ENCODE measurements around the gene LGALS4.
"Not testable (repeated sequence)": the region's sequence is repeated elsewhere in the genome, so short reads cannot be mapped to it uniquely, and the experiment has no call there.

Gene LGALS4

DNA sequence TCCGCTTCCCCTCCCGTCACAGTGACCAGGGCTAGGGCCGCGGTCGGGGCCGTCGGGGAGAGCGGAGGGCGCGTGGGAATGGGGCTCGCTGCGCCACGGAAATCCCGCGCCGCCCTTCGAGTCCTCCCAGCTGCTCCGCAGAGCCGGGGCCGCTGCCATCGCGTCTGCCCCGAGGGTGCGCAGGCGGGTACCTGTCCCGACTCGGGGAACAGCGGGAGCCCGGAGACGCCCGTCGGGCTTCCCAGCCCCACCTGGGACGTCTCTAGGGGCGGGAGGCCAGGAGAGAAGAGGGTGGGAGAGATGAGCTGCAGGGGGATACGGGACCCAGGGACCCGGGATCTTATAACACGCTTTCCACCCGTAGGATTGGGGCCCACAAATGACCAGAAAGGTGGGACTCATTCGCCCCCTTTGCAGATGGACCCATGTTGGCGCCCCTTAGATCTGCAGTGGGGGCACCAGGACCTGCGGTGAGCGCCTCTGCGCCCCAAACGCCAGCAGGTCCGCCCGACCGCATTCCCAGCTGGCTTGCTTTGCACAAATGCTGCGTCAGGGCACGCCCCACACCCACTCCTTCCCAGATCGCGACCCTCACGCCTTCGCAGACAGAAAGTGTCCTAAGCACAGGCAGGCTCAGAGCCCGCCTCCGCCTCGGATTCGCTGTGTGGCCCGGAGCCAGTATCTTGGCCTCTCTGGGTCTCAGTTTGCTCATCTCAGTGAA is 42.4 kb downstream of the LGALS4 start:
- DNase-seq (ENCODE audit: low spot score), result not testable (repeated sequence)

DNA sequence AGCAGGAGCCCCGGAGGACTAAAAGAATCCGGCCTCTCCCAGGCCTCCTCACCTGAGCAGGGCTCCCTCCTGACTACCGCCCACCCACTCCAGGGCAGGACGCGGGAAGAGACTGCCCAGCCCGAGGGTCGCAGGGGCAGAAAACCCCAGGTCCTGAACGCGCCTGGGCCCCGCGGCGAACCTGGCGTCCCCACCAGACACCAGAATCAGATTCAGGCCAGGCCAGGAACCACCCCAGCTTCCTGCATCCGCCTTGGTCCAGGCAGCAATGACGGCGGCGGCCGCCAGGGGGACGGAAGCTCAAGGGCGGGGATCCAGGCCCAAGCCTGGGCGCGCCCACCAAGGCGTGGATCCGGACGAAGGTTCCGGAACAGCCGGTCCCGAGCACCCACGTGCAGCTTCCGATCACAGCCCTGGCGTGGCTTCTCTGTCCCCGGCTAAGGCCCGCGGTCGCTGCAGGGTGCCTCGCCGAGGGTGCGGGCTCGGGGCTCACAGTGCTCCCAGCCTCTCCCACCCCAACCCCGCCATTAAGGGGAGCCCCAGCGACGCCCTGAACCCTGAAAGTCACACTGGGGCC is 43.0 kb downstream of the LGALS4 start:
- DNase-seq (ENCODE audit: low spot score), result peak; percentile 63

- DNase-seq (ENCODE audit: low spot score), result no peak
These were observed 46.3 kb downstream of the LGALS4 start for GRCh38 chr19:38766276-38767047.

DNA sequence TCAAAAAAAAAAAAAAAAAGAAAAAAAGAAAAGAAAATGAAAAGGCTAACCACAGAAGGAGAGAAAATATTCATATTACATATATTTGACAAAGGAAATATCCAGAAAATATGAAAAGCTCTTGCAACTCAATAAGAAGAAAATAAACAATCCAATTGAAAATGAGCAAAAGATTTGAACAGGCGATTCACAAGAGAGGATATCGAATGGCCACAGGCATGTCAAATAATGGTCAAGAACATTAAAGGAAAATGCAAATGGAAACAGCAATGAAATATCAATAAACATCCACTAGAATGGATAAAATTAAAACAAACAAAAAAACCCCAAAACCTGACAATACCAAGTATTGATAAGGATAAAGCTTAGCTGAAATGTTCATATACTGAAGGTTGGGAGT is 47.5 kb downstream of the LGALS4 start:
- DNase-seq (ENCODE audit: low spot score), result no peak

- no peak for DNase-seq (ENCODE audit: low spot score)
These were observed 48.9 kb downstream of the LGALS4 start for GRCh38 chr19:38763795-38764220.

GRCh38 chr19:38761884-38762389 is 50.8 kb downstream of the LGALS4 start:
- DNase-seq (ENCODE audit: low spot score), result not testable (repeated sequence)

DNA sequence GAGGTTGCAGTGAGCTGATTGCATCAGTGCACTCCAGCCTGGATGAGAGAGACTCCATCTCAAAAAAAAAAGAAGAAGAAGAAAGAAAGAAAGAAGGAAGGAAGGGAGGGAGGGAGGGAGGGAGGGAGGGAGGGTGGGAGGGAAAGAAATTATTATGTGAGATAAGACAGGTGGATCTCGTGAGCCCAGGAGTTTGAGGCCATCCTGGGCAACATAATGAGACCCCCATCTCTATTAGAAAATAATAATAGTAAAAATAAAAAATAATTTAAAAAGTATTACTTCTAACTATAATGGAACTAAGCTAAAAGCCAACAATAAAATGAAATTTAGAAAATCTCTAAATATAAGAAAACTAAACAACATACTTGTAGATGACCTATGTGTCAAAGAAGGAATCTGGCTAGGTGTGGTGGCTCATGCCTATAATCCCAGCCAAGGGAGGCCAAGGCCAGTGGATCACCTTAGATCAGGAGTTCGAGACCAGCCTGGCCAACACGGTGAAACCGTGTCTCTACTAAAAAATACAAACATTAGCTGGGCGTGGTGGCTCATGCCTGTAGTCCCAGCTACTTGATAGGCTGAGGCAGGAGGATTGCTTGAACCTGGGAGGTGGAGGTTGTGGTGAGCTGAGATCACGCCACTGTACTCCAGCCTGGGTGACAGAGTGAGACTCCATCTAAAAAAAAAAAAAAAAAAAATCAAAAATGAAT is 51.8 kb downstream of the LGALS4 start:
- not testable (repeated sequence) for DNase-seq (ENCODE audit: low spot score)

- no peak for DNase-seq (ENCODE audit: low spot score)
These were observed 53.1 kb downstream of the LGALS4 start for GRCh38 chr19:38759590-38760003.

DNA sequence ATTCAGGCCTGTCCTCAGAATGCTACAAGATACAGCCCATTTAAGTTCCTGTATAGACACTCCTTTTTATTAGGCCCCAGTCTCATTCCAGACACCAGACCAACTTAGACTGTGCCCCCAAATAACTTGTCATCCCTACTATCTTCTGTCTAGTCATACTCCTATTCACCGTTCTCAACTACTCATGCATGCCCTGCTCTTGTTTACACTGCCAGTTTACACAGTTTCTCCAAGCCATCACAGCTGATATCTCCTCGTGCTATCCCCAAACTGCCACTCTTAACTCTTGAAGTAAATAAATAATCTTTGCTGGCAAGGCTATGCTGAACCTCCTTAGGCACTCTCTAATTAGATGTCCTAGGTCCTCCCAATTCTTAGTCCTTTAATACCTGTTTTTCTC is 58.5 kb downstream of the LGALS4 start:
- DNase-seq (ENCODE audit: low spot score), result not testable (repeated sequence)

DNA sequence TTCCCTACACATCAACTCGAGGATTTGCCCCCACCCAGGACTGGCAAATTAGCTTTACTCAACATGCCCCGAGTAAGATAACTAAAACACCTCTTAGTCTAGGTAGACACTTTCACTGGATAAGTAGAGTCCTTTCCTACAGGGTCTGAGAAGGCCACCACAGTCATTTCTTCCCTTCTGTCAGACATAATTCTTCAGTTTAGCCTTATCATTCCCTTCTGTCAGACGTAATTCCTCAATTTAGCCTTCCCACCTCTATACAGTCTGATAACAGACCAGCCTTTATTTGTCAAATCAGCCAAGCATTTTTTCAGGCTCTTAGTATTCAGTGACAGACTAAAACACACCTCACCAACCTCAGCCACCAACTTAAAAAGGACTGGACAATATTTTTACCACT is 59.0 kb downstream of the LGALS4 start:
- not testable (repeated sequence) for DNase-seq (ENCODE audit: low spot score)
